ENCODE data around the gene OR2S2. TPM values are rescaled to one million over a fixed set of nuclear protein-coding genes. Genes with fewer than 3 reads are reported as not detected.
"Not testable (repeated sequence)": the region's sequence is repeated elsewhere in the genome, so short reads cannot be mapped to it uniquely, and the experiment has no call there.

The OR2S2 gene
- total RNA-seq, 2 donors from 2014 or later = not detected

GRCh38 chr9:35996358-35996970 is 38.5 kb upstream of the OR2S2 start:
- Histone ChIP-seq H3K9me3 (peaks cover 5% of the 10 kb centered on the region), H3K4me3 (no peak overlapping the region), H3K36me3 (no peaks in the 10 kb centered on the region), H3K27me3 (replicated peaks; ENCODE audit: insufficient read depth) (no peaks in the 10 kb centered on the region), H3K4me1 (ENCODE audit: control insufficient read depth in 1 of 2, low read depth in 2 of 2) (no peaks in the 10 kb centered on the region), H3K27ac (no peak overlapping the region)
- DNase-seq (ENCODE audit: low spot score) (no peak), ATAC-seq (ENCODE audit: insufficient number of reproducible peaks, low FRiP score, low read depth) (no peak)
- no peak for TF ChIP-seq CTCF (IDR thresholded peaks at IDR 0.05)

- no peak for DNase-seq (ENCODE audit: low spot score)
- no peak for TF ChIP-seq CTCF (IDR thresholded peaks at IDR 0.05)
- Histone ChIP-seq H3K36me3 (no peaks in the 10 kb centered on the region), H3K27me3 (replicated peaks; ENCODE audit: insufficient read depth) (no peaks in the 10 kb centered on the region), H3K4me1 (ENCODE audit: control insufficient read depth in 1 of 2, low read depth in 2 of 2) (no peaks in the 10 kb centered on the region), H3K9me3 (peaks cover 5% of the 10 kb centered on the region), H3K4me3 (no peak overlapping the region), H3K27ac (no peak overlapping the region)
- no peak for ATAC-seq (ENCODE audit: insufficient number of reproducible peaks, low FRiP score, low read depth)
These were observed 37.0 kb upstream of the OR2S2 start for GRCh38 chr9:35994959-35995358.

GRCh38 chr9:35993976-35994720 is 36.2 kb upstream of the OR2S2 start:
- no peak for ATAC-seq (ENCODE audit: insufficient number of reproducible peaks, low FRiP score, low read depth)
- no peak for TF ChIP-seq CTCF (IDR thresholded peaks at IDR 0.05)
- Histone ChIP-seq H3K9me3 (peaks cover 5% of the 10 kb centered on the region), H3K27me3 (replicated peaks; ENCODE audit: insufficient read depth) (no peaks in the 10 kb centered on the region), H3K36me3 (no peaks in the 10 kb centered on the region), H3K4me3 (no peak overlapping the region), H3K27ac (no peak overlapping the region), H3K4me1 (ENCODE audit: control insufficient read depth in 1 of 2, low read depth in 2 of 2) (no peaks in the 10 kb centered on the region)
- no peak for DNase-seq (ENCODE audit: low spot score)

GRCh38 chr9:35993136-35993535 is 35.2 kb upstream of the OR2S2 start:
- not testable (repeated sequence) for H3K36me3 ChIP-seq; H3K4me1 ChIP-seq (ENCODE audit: control insufficient read depth in 1 of 2, low read depth in 2 of 2); DNase-seq (ENCODE audit: low spot score); H3K9me3 ChIP-seq; H3K4me3 ChIP-seq; H3K27ac ChIP-seq; H3K27me3 ChIP-seq (replicated peaks; ENCODE audit: insufficient read depth); ATAC-seq (ENCODE audit: insufficient number of reproducible peaks, low FRiP score, low read depth)

- Histone ChIP-seq H3K27me3 (replicated peaks; ENCODE audit: insufficient read depth) (no peaks in the 10 kb centered on the region), H3K4me1 (ENCODE audit: control insufficient read depth in 1 of 2, low read depth in 2 of 2) (no peaks in the 10 kb centered on the region), H3K9me3 (no peaks in the 10 kb centered on the region), H3K36me3 (no peaks in the 10 kb centered on the region), H3K4me3 (no peak overlapping the region), H3K27ac (no peak overlapping the region)
- no peak for ATAC-seq (ENCODE audit: insufficient number of reproducible peaks, low FRiP score, low read depth)
- TF ChIP-seq CTCF (IDR thresholded peaks at IDR 0.05) = no peak
- DNase-seq (ENCODE audit: low spot score) = no peak
These were observed 32.2 kb upstream of the OR2S2 start for GRCh38 chr9:35990155-35990554.

Measured in thoracic aorta (tissue), 2 donors.